T-helper 17 cell (primary cell): ENCODE measurements around the gene PRR19. TPM values are rescaled to one million over a fixed set of nuclear protein-coding genes. Genes with fewer than 3 reads are reported as not detected.

Experiments
- ATAC-seq: fragments of 150-1000 bp; cut with Tn5 transposase; 2 replicates; pipeline ENCODE4 v1.10.0; 2021; ENCODE audit warnings: mild to moderate bottlenecking, moderate library complexity
- DNase-seq, 3 donors: peaks; one replicate each; pipeline versions ENCODE4 v3.0.0 to v3.0.0-alpha.2; 2020 to 2021
- H3K9me3 ChIP-seq: one replicate; pipeline ENCODE4 v1.7.0; 2013; ENCODE audit warnings: low read length, mild to moderate bottlenecking; ENCODE audit not compliant: control insufficient read depth, poor library complexity, severe bottlenecking
- H3K27ac Mint-ChIP-seq: one replicate; pipeline ENCODE4 v1.8.0; 2022; ENCODE audit warnings: mild to moderate bottlenecking, moderate library complexity, mixed read lengths
- H3K27me3 Mint-ChIP-seq: one replicate; pipeline ENCODE4 v1.8.0; 2022; ENCODE audit warnings: mixed read lengths
- H3K36me3 Mint-ChIP-seq: one replicate; pipeline ENCODE4 v1.8.0; 2022; ENCODE audit warnings: low read depth, mixed read lengths
- H3K4me1 Mint-ChIP-seq: one replicate; pipeline ENCODE4 v1.8.0; 2022; ENCODE audit warnings: mild to moderate bottlenecking, mixed read lengths
- H3K4me3 Mint-ChIP-seq: one replicate; pipeline ENCODE4 v1.8.0; 2022; ENCODE audit warnings: mild to moderate bottlenecking, moderate library complexity, mixed read lengths
- total RNA-seq, 4 donors: library from RNA in 2 of 4; stranded (reverse) in 2 of 4; gene quantifications; one replicate each; pipeline ENCODE4 v1.2.3 and lab custom pipeline; 2022 to 2026

Gene PRR19
- total RNA-seq, 2 donors from 2014 or later: 0.50 TPM; not detected in 1

DNA sequence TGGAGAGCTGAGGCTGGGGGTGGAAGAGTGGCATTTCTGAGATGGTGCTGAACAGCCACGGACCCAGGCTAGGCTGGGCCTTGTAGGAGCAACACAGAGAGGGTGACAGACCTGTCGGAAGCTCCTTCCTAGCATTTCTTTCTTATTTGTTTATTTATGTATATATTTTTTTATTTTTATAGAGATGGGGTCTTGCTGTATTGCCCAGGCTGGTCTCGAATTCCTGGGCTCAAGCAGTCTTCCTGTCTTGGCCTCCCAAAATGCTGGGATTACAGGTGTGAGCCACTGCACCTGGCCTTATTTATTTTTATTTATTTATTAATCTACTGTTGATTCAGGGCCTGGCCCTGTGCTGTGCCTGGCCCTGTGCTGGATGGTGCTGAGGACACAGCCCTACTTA, 26.4 kb upstream of the PRR19 start:
- ATAC-seq (no peak), DNase-seq (no peak)
- peaks cover 44% of the 10 kb centered on the region for H3K4me1 Mint-ChIP-seq
- no peaks in the 10 kb centered on the region for H3K9me3 ChIP-seq
- peak overlapping the region; percentile 81 for H3K4me3 Mint-ChIP-seq
- peaks cover 2% of the 10 kb centered on the region for H3K36me3 Mint-ChIP-seq
- H3K27ac Mint-ChIP-seq: peak overlapping the region; percentile 96
- no peaks in the 10 kb centered on the region for H3K27me3 Mint-ChIP-seq

DNA sequence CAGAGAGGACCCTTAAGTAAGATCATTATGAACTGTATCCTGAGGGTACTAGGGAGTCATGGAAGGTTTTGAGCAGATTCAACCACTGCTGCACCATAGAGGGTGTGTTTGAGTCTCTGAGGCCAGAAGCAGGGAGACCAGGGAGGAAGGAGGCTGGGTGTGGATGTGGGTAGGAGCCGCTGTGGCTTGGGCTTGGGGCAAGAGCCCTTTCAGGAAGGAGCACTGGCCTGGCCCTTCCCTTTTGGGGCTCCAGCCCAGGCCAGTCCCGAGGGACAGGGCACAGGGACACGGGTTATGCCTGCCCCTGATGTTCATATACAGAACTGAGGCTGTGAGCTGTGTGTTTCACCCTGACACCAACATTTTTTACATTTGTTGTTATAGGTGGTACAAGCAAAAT, 25.6 kb upstream of the PRR19 start:
- Mint-ChIP-seq H3K27me3 (no peaks in the 10 kb centered on the region), H3K4me3 (peak overlapping the region; percentile 81), H3K36me3 (peaks cover 2% of the 10 kb centered on the region), H3K27ac (peak overlapping the region; percentile 96), H3K4me1 (peaks cover 40% of the 10 kb centered on the region)
- DNase-seq (no peak), ATAC-seq (no peak)
- no peaks in the 10 kb centered on the region for H3K9me3 ChIP-seq

DNA sequence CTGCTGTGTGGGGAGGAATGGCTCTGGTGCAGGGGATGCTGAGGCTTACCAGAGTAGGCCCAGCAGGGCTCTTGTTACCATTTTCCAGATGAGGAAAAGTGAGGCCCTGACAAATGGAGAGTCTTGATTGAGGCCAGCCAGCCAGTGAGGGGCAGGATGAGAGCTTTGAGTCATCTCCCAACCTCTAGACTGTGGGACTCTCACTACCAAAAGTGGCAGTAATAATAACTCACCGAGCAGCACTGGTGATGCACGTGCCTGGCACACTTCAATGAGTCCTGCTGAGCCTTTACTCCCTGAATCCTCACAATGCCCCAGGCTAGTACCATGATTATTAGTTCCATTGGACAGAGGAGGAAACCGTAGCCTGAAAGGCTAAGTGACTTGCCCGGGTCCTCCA, 25.1 kb upstream of the PRR19 start:
- DNase-seq: no peak
- ATAC-seq: no peak
- Mint-ChIP-seq H3K27ac (peak overlapping the region; percentile 83), H3K36me3 (peaks cover 2% of the 10 kb centered on the region), H3K4me3 (no peak overlapping the region), H3K4me1 (peaks cover 40% of the 10 kb centered on the region), H3K27me3 (no peaks in the 10 kb centered on the region)
- no peaks in the 10 kb centered on the region for H3K9me3 ChIP-seq

DNA sequence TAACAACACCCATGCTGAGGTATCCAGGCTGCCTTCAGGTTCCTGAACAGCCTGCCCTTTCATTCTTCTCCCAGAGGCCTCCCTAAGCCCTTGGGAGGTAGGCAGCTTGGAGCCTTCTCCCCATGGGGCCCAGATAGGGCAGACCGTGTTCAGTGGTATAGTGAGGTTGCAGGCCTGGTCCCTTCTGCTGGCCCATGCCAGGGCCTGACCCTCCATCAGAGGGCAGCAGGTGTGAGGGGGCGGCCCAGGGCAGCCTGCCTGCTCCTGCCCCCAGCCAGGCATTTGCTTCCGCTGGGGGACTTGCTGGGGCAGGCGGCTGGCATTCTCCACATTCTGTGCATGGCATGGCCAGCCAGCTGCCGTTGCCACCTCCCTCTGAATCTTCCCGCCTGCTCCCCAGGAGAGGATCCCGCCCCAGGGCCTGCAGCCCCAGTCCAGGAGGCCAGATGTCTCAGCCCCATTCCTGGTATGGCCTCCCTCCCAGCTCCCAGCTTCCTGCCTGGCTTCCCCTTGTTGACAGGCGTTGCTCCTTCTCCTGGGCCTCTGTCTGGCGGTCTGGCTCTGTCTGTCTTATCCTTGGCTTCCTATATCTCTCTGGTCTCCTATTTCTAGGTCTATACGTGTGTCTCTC, 24.0 kb upstream of the PRR19 start:
- Mint-ChIP-seq H3K27me3 (no peaks in the 10 kb centered on the region), H3K36me3 (peaks cover 2% of the 10 kb centered on the region), H3K4me3 (peak overlapping the region; percentile 98), H3K4me1 (peaks cover 46% of the 10 kb centered on the region), H3K27ac (peak overlapping the region; percentile 95)
- no peak for ATAC-seq
- H3K9me3 ChIP-seq: no peaks in the 10 kb centered on the region
- no peak for DNase-seq

DNA sequence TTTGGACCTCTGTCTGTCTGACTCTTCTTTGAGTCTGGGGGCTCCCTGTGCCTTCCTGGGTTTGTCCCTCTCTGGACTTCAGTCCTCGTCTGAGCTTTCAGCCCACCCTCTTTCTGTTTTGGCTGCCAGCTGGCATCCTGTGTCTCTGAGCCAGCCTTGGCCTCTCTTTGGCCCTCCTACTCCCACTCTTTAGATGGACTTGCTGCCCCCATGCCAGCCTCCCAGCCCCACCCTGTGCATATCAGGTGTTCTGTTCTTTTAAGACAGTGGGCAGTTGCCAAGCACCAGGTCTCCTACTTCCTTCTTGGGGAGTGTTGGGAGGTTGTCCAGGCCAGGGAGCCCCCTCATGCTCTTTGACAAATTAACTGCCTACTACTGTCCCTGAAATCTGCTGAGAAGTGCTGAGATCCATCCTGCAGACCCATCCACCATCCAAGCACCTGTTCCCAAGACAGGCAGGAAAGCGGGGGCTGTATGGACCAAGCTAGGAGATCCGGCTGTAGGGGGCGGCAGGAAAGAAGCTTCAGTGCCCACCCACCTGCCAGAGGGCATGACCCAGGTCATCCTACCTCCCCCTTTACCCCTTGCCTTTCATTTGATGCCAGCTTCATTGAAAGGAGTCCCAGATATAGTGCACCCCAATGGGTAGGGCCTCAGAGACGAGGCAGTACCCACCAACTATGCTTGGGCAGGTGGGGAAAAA, 23.3 kb upstream of the PRR19 start:
- H3K27ac Mint-ChIP-seq: peak overlapping the region; percentile 95
- H3K4me3 Mint-ChIP-seq: peak overlapping the region; percentile 98
- H3K9me3 ChIP-seq: no peaks in the 10 kb centered on the region
- peaks cover 2% of the 10 kb centered on the region for H3K36me3 Mint-ChIP-seq
- DNase-seq: no peak
- H3K27me3 Mint-ChIP-seq: no peaks in the 10 kb centered on the region
- H3K4me1 Mint-ChIP-seq: peaks cover 46% of the 10 kb centered on the region
- no peak for ATAC-seq

DNA sequence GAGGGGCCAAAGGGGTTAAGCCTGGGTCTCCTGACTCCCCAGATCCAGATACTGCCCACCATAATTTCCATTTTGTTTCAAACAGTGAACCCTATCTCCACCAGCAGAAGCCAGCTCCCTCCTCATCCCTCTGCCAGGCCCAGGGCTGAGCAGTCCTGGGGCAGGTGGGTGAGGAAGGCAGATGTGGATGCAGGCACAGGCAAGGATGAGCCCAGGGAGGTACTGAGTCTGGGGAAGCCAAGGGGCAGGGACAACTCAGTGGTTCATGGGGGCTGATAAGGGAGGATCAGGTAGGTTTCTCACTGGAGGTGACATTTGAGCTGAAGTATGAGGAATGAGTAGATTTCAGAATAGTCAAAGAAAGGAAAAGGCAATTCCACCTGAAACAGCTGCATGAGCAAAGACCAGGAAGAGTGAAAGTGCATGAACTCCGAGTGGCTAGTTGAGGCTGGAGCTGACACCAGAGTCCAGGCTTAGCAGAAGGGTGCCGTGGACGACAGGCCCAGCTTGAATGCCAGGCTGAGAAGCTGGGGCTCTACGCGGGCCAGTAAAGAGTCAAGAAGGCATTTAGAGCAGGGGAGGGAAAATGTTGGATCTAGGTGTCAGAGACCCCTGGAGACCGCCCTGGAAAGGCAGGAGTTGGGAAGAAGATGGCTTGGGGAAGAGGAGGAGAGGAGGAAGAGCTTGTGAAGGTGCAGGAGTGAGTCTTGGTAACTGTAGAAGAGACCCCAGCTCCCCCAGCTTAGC, 22.6 kb upstream of the PRR19 start:
- no peak for DNase-seq
- no peak for ATAC-seq
- no peaks in the 10 kb centered on the region for H3K27me3 Mint-ChIP-seq
- no peaks in the 10 kb centered on the region for H3K9me3 ChIP-seq
- H3K36me3 Mint-ChIP-seq: peaks cover 2% of the 10 kb centered on the region
- H3K4me1 Mint-ChIP-seq: peaks cover 46% of the 10 kb centered on the region
- H3K4me3 Mint-ChIP-seq: peak overlapping the region; percentile 98
- H3K27ac Mint-ChIP-seq: peak overlapping the region; percentile 95

DNA sequence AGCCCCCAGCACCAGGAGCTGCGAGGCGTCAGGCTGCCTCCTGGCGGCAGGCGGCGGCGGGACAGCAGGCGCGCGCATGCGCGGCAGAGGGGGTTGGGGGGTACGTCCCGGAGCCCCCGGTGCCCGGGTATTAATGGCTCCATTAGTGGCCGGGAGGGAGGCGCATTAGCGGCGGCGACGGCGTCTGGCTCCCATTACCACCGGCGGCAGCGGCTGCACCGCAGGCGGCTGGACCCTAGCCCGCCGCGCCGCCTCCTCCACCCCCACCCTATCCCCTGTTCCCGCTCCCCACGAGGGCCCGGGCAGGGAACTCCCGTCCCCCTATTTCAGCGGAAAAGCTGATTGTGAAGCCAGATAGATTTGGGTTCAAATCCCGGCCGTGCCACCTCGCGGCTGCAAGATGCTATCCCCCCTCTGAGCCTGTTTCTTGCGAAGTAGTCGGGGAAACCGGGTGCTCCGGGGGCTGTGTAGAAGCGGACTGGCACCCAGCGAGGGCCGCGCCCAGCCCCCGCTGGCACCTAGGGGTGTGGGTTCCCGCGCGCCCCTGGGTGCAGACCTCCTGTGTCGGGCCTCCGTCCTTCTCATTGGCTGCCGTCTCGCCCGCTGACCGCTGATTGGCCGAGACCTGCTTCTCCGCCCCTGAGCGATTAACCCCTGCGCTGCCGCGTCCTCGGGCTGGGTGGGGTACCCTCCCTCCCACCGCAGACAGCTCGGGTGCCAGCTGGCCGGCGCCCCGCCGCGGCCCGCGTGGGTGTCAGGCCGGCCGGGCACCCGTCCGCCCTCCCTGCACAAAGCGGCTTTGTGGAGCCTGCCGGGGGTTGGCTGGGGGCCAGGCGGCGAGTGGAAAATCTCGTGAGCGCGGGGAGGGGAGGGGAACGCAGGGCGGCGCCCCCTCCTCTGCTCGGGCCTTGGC, 21.8 kb upstream of the PRR19 start:
- peak; percentile 40 for ATAC-seq
- Mint-ChIP-seq H3K4me1 (peaks cover 43% of the 10 kb centered on the region), H3K27ac (peak overlapping the region; percentile 95), H3K4me3 (peak overlapping the region; percentile 98), H3K27me3 (no peaks in the 10 kb centered on the region), H3K36me3 (peaks cover 5% of the 10 kb centered on the region)
- peak; percentile 73 to 80 (median 80) for DNase-seq
- no peaks in the 10 kb centered on the region for H3K9me3 ChIP-seq

DNA sequence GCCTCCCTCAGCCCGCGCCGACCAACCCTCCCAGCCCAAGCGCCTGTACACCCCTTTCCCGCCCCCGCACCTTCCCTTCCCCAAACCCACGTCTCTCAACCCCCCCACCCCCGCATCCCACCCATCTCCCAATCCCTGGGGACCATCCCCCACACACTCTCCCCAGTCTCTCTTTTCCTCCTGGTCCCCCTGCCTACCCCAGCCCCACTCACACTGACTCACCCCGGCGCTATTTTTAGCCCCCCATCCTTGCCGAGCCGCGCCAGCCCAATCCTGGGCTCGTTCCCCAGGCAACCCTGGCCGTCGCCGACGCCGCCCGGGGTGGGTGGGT, 21.2 kb upstream of the PRR19 start:
- DNase-seq (no peak), ATAC-seq (no peak)
- peaks cover 5% of the 10 kb centered on the region for H3K36me3 Mint-ChIP-seq
- no peaks in the 10 kb centered on the region for H3K9me3 ChIP-seq
- no peak overlapping the region for H3K27ac Mint-ChIP-seq
- H3K4me3 Mint-ChIP-seq: peak overlapping the region; percentile 98
- no peaks in the 10 kb centered on the region for H3K27me3 Mint-ChIP-seq
- H3K4me1 Mint-ChIP-seq: peaks cover 46% of the 10 kb centered on the region

DNA sequence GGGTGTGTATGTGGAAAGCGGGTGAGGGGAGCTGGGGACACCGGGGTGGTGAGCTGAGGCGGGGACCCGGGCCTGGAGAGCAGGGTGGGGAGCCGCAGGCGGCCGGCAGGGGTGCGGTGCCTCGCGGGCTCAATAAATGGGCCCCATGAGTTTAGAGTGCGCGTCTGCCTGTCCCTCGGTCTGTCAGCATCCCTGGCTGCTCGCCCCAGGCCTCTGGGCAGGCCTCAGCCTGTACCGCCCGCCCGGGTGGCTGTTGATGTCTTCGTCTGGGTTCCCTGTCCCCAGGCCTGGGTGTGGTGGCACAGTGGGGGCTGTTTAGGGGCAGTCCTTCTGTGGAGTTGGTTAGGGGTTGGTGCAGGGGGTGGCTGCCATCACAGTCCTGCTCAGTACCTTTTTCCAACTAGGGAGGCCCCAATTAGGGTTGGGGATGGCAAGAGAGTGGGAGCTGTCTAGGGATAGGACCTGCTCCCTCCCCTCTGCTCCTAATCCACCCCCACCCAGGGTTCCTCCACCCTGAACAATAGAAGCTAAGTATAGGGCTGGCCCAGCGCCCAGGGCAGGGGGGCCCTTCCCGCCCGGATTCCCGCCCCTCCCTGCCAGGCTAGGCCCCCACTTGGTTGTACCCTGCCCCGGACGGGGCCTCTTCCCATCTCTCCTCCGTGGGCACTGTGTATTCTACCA, 20.6 kb upstream of the PRR19 start:
- Mint-ChIP-seq H3K27ac (no peak overlapping the region), H3K4me3 (peak overlapping the region; percentile 98), H3K36me3 (peaks cover 5% of the 10 kb centered on the region), H3K27me3 (no peaks in the 10 kb centered on the region), H3K4me1 (peaks cover 46% of the 10 kb centered on the region)
- no peaks in the 10 kb centered on the region for H3K9me3 ChIP-seq
- no peak for ATAC-seq
- DNase-seq: peak in 1 of 3 donors; percentile 29

DNA sequence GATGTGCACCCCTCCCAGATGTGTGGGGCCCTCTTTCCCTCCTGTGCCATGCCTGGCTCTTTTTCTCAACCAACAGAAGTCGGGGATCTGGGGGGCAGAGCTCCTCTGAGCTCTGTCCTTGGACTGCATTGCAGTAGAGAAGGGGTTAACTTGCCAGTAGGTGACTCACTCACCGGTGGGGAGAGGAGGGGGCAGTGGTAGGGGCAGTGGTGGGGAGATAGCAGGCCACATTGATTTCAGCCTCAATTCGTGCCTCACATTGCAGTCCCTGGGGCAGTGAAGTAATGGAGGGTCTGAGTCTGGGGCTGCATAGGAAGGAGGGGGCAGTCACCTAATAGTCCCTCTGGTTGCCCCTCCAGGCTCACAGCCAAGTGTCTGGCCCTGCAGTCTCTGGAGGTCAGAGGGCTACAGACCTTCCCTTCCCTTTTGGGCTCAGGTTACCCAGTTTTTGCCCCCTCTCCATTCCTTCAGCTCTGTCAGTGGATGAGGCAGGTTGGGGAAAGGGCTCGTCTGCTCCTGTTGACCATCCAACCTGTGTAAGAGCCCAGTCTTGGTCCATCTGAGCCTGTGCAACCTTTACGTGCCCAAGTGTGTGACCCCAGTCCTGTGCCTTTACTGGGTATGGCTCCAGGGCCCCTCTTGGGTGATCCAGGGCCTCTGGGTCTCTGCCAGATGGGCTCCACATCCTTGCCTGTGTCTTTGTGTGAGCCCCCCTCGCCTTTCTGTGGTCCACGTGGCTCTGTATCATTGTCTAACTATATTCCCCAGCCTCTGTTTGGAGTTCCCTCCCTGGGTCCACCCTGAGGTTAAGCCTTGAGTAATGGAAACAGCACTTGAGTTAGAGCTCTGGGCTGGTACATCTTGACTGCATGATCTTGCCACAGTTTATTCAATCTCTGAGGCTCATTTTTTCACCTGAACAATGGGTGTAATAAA, 19.8 kb upstream of the PRR19 start:
- ATAC-seq (no peak), DNase-seq (no peak)
- no peak overlapping the region for H3K27ac Mint-ChIP-seq
- peaks cover 5% of the 10 kb centered on the region for H3K36me3 Mint-ChIP-seq
- peaks cover 45% of the 10 kb centered on the region for H3K4me1 Mint-ChIP-seq
- H3K4me3 Mint-ChIP-seq: peak overlapping the region; percentile 98
- H3K9me3 ChIP-seq: no peaks in the 10 kb centered on the region
- no peaks in the 10 kb centered on the region for H3K27me3 Mint-ChIP-seq

DNA sequence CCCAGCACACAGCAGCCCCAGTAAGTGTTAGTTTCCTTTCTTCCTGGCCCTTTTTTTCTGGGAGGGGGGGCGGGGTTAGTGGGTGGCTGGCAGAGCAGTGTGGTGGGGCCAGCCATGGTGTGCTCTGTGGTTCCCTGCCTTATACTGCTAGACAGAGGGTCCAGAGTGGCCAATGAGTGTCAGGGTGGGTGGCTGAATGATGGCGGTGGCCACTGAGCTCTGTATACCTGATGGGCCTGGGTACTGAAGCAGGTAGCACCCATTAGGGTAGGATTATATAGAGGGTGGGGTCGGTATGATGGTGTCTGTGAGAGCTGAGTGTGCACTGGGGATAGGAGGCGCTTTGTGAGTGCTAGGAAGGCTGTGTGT, 19.1 kb upstream of the PRR19 start:
- DNase-seq (no peak), ATAC-seq (no peak)
- no peaks in the 10 kb centered on the region for H3K27me3 Mint-ChIP-seq
- H3K27ac Mint-ChIP-seq: no peak overlapping the region
- H3K4me3 Mint-ChIP-seq: peak overlapping the region; percentile 82
- H3K4me1 Mint-ChIP-seq: peaks cover 45% of the 10 kb centered on the region
- H3K9me3 ChIP-seq: no peaks in the 10 kb centered on the region
- peaks cover 5% of the 10 kb centered on the region for H3K36me3 Mint-ChIP-seq
